ENCODE data around the gene DNAJC22. TPM values are rescaled to one million over a fixed set of nuclear protein-coding genes. Genes with fewer than 3 reads are reported as not detected.
"Not testable (repeated sequence)": the region's sequence is repeated elsewhere in the genome, so short reads cannot be mapped to it uniquely, and the experiment has no call there.

Gene DNAJC22
- total RNA-seq, 2 experiments from 2014 or later: 0.05 TPM; not detected in 1

DNA sequence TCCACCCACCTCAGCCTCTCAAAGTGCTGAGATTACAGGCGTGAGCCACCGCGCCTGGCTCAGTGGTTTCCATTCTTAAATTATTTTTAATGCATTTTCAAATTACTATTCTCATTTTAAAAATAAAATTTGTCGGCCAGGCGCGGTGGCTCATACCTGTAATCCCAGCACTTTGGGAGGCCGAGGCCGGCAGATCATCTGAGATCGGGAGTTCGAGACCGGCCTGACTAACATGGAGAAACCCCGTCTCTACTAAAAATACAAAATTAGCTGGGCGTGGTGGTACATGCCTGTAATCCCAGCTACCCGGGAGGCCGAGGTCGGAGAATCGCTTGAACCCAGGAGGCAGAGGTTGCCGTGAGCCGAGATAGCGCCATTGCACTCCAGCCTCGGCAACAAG, 12.9 kb upstream of the DNAJC22 start:
- not testable (repeated sequence) for DNase-seq, H3K4me3 Mint-ChIP-seq, H3K27ac Mint-ChIP-seq, H3K9me3 Mint-ChIP-seq
- Mint-ChIP-seq H3K36me3 (ENCODE audit: low read depth) (peaks cover 34% of the 10 kb centered on the region), H3K4me1 (peaks cover 19% of the 10 kb centered on the region), H3K27me3 (peaks cover 55% of the 10 kb centered on the region)
- POLR2A ChIA-PET: interaction anchor here (1.1 to 5.2 kb wide), 3 partner anchors 10 to 69 kb away, joined by 3 to 46 read pairs (median 3); partner anchors contain the start of genes PRPH, TROAP and TUBA1C
- CTCF ChIA-PET: interaction anchor here (0.7 to 7.7 kb wide), 6 partner anchors 9 to 268 kb away, joined by 3 to 51 read pairs (median 5); partner anchors contain the start of genes DNAJC22 and TROAP

DNA sequence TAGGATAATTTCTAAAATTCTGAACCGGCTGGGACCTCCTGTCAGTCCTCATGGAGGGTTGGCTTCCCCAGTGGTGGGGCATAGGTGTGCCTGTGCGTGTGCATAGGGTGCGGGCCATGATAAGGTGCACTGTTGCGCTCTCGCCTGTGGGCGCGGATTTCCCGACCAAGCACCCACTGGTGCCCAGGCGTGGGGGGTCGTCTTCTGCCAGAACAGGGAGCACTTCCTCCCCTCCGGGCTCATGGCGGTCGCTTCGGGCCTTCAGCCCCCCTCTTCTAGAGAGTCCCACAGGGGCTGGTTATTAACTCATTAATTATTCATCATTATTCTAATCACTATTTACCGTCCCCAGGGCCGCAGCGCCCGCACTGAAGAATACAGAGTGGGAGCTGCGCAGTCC, 12.5 kb upstream of the DNAJC22 start:
- no peak overlapping the region for H3K27ac Mint-ChIP-seq
- peaks cover 60% of the 10 kb centered on the region for H3K27me3 Mint-ChIP-seq
- ChIA-PET CTCF (interaction anchor here (0.8 to 7.7 kb wide), 4 partner anchors 8 to 45 kb away, joined by 4 to 51 read pairs (median 10); partner anchors contain the start of genes DNAJC22 and TROAP), POLR2A (interaction anchor here (1.3 to 5.2 kb wide), 2 partner anchors 11 to 39 kb away, joined by 3 to 46 read pairs; partner anchors contain the start of genes PRPH and TROAP)
- no peak overlapping the region for H3K4me3 Mint-ChIP-seq
- peaks cover 30% of the 10 kb centered on the region for H3K36me3 Mint-ChIP-seq (ENCODE audit: low read depth)
- no peak for DNase-seq
- peaks cover 19% of the 10 kb centered on the region for H3K4me1 Mint-ChIP-seq
- no peaks in the 10 kb centered on the region for H3K9me3 Mint-ChIP-seq

DNA sequence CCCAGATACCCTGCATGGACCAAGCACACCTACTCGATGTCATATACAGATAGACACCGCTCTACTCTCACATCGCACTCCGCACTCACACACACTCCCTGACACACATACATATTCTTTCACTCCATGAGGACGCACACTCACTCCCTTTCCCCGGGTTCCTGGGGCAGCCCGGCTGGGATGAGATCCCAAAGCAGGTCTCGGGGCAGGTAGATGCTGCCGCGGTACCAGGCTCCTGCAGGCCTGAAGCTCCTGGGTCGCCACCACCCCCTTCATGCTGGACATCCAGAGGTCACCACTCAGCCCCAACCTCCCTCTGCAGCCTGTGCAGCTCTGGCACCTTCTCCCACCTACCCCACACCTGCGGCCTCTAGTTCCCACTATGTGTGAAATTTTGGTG, 12.0 kb upstream of the DNAJC22 start:
- Mint-ChIP-seq H3K27ac (no peak overlapping the region), H3K9me3 (no peaks in the 10 kb centered on the region), H3K4me3 (no peak overlapping the region), H3K36me3 (ENCODE audit: low read depth) (peaks cover 29% of the 10 kb centered on the region), H3K27me3 (peaks cover 64% of the 10 kb centered on the region), H3K4me1 (peaks cover 19% of the 10 kb centered on the region)
- CTCF ChIA-PET: interaction anchor here (0.9 to 7.7 kb wide), 5 partner anchors 8 to 45 kb away, joined by 3 to 51 read pairs (median 6); partner anchors contain the start of genes DNAJC22, PRPH and TROAP
- POLR2A ChIA-PET: interaction anchor here (1.6 to 5.2 kb wide), 2 partner anchors 11 to 13 kb away, joined by 4 to 46 read pairs; partner anchors contain the start of genes DNAJC22 and TROAP
- DNase-seq: no peak

DNA sequence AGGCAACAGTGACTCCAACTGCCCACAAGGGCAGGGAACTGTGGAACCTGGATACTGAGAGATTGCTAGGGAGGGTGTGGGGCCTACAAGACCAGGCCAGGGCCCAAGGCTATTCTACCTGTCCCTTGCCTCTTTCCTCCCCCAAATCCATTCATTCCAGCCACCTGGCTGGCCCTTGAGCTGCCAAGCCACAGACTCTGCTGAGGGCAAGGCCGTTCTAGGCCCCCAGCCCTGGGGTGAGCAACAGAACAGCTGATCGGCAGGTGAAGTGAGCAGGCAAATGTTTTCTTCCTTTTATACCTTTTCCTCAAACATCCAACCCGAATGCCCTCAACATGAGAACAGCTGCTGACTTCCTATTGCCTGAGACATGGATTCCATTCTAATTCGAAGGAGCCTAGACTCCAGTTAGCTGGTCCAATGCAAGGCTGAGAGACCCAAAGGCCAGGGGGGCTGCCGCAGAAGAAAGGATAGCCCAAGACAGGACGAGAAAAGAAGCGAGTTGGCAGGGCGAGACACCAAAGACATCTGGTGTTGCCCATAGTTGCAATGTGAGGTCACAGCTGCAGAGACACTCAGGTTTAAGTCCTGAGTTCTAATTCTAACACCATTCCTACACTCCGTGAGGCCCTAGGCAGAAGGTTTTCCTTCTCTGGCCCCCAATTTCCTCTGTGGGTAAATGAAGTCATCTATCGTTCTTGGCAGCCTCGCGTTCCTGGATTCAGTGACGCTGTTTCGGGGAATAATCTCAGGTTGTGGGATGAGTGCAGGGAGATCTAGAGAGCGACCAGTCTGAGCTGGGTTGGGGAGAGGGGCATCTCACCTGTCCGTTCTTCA, 11.4 kb upstream of the DNAJC22 start:
- Mint-ChIP-seq H3K9me3 (no peaks in the 10 kb centered on the region), H3K4me3 (peak overlapping the region; percentile 18), H3K4me1 (peaks cover 19% of the 10 kb centered on the region), H3K27me3 (peaks cover 71% of the 10 kb centered on the region), H3K36me3 (ENCODE audit: low read depth) (peaks cover 23% of the 10 kb centered on the region), H3K27ac (no peak overlapping the region)
- POLR2A ChIA-PET: interaction anchor here (0.7 to 5.2 kb wide), 4 partner anchors 10 to 41 kb away, joined by 3 to 46 read pairs (median 10); partner anchors contain the start of genes DNAJC22, PRPH and TROAP
- DNase-seq: no peak
- CTCF ChIA-PET: interaction anchor here (0.9 to 7.7 kb wide), 5 partner anchors 9 to 46 kb away, joined by 3 to 51 read pairs (median 6); partner anchors contain the start of genes DNAJC22, PRPH and TROAP

DNA sequence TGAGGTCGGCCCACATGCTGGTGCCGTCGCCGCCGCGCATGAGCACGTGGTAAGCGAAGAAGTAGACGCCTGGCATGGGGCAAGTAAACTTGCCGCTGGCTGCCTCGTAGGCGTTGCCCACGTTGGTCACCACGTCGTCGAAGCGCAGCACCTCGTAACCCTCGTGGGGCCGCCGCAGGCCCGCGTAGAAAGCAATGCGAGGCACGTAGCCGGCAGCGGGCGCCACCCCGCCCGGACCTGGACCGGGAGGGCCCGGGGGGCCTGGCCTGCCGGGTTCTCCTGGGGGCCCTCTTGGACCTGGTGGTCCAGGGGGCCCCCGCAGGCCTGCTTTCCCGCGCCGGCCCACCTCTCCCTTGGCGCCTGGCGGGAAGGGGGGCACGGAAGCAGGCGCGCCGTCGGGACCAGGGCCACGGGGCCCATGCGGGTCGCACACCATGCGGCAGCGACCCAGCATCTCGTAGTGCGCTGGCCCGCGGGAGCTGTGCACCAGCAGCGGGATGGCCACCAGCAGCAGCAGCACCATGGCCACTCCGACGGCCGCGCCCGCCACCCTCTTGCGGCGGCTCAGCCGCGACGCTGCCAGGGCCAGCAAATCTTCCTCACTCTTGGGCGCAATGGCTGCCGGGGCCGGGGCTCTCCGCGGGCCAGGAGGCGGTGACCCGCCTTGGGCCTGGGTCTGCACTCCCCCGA, 10.6 kb upstream of the DNAJC22 start:
- Mint-ChIP-seq H3K9me3 (no peaks in the 10 kb centered on the region), H3K4me1 (peaks cover 19% of the 10 kb centered on the region)
- CTCF ChIA-PET: interaction anchor here (1.0 to 7.7 kb wide), 12 partner anchors 10 to 348 kb away, joined by 3 to 51 read pairs (median 6); partner anchors contain the start of genes DNAJC22, PRPH and TROAP

DNA sequence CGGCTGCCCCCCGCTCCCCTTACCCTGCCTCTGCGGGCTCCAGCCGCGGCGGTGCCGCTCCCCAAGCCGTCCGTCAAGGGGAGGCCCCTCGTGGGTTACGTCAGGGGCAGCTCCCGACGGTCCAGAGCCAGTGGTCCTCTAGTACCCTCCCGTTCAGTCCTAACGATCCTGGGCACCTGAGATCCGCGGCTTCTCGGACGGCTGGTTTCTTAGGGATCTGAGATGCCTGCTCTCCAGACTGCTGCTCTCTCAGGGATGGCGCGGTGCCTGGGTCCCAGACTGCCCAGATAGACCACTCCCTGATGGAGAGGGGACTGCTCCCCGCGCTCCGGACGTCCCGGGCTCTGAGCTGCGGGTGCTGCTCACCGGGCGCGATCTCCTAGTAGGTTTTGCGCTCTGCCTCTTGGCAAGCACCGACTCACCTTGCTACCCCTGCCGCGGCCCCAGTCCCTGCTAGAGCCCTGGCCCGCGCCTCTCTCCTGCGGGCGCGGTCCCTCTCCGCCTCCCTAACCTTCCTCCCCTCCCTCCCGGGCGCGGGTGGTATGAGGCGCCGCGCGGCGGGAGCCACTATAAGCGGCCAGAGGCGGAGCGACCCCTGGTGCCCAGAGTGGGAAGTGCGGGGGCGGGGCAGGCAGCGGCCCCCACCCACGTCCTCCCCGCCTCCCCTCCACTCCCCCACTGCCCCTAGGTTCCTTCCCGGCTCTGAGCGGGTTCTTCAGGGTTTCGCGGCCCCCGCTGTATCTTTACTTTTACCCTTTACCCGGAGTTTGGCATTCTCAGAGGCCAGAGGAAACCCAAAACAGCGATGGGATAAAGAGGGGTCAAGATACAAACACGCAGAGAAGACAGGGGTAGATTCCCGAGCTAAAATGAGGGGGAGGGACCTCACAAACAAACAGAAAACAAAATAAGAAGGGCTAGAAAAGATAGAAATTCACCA, 9.8 kb upstream of the DNAJC22 start, which contains the start of gene C1QL4:
C1QL4 (minus strand) TSS at position 544 of the 940 bp plus-strand sequence. CDS start 711 bp downstream, outside the sequence.
- peaks cover 19% of the 10 kb centered on the region for H3K4me1 Mint-ChIP-seq
- H3K9me3 Mint-ChIP-seq: no peaks in the 10 kb centered on the region
- POLR2A ChIA-PET: interaction anchor here (0.6 to 4.1 kb wide), 6 partner anchors 13 to 210 kb away, joined by 3 to 17 read pairs (median 4); partner anchors contain the start of genes PRPH and TROAP
- CTCF ChIA-PET: interaction anchor here (0.6 to 7.7 kb wide), 20 partner anchors 10 to 915 kb away, joined by 3 to 51 read pairs (median 3); partner anchors contain the start of genes DNAJC22, PRPH and TROAP
- DNase-seq: peak; percentile 87
- H3K4me3 Mint-ChIP-seq: peak within 1 kb of the TSS; percentile 59
- H3K27ac Mint-ChIP-seq: no peak within 1 kb of the TSS
- peaks cover 86% of the 10 kb centered on the region for H3K27me3 Mint-ChIP-seq
- peaks cover 8% of the 10 kb centered on the region for H3K36me3 Mint-ChIP-seq (ENCODE audit: low read depth)

More for the DNA sequence above, 10.6 kb upstream of the DNAJC22 start:
- POLR2A ChIA-PET: interaction anchor here (0.7 to 5.2 kb wide), 4 partner anchors 9 to 42 kb away, joined by 3 to 46 read pairs (median 10); partner anchors contain the start of genes DNAJC22, PRPH and TROAP
- no peak overlapping the region for H3K27ac Mint-ChIP-seq
- peaks cover 16% of the 10 kb centered on the region for H3K36me3 Mint-ChIP-seq (ENCODE audit: low read depth)
- DNase-seq: no peak
- H3K4me3 Mint-ChIP-seq: no peak overlapping the region
- peaks cover 79% of the 10 kb centered on the region for H3K27me3 Mint-ChIP-seq

DNA sequence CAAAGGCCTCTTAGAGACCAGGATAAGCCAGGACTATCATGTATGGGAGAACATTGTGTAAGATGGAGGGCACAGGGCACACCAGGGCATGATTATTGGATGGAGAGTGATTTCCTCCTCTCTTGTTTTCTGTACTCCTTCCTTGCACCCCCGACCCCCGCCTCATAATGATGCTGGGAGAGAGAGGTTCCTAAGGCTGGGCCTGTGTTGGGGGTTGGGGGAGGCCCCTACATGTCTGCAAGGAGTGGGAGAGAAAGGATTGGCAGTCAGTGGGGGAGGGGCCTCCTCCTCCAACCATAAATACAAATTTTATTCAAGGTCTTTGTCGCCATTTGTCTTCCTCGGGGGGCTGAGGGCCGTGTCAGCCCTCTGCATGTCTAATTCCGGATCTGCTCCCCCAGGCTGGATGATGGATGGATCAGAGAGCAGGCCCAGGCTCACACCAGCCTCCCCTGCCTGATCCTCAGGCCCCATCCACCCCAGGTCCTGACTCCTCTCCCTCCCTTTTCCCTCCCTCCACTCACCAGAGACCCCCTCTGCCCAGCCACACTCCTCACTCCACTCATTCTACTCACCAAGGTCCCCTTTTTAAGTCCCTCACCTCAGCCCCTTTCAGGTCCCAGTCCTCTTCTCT, 7.7 kb upstream of the DNAJC22 start:
- Mint-ChIP-seq H3K4me1 (peaks cover 29% of the 10 kb centered on the region), H3K9me3 (no peaks in the 10 kb centered on the region), H3K36me3 (ENCODE audit: low read depth) (no peaks in the 10 kb centered on the region), H3K27me3 (peaks cover 90% of the 10 kb centered on the region), H3K4me3 (no peak overlapping the region), H3K27ac (no peak overlapping the region)
- ChIA-PET POLR2A (interaction anchor here (1.7 to 4.1 kb wide), 2 partner anchors 16 to 45 kb away, joined by 5 to 17 read pairs; partner anchors contain the start of genes PRPH and TROAP), CTCF (interaction anchor here (1.1 to 7.7 kb wide), 7 partner anchors 9 to 175 kb away, joined by 3 to 51 read pairs (median 4); partner anchors contain the start of genes PRPH and TROAP)
- DNase-seq: no peak

DNA sequence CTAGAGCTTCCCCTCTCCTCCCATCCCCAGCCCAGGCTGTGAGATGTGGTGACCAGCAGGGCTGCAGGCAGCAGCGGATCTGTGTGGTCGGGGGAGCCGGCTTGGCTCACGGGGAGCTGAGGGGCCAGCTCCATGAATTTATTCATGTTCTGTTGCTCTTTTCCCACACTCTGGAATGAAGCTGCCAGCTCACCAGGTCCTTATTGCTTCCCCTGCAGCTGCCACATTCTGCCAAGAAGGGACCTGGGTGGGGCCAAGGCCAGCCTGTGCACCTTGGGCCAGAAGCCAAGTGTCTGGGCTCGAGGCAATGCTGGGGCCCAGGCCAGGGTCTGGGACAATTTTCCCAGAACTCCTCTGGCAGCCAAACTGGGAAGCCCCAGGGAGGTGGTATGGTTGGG, 7.2 kb upstream of the DNAJC22 start:
- peaks cover 91% of the 10 kb centered on the region for H3K27me3 Mint-ChIP-seq
- no peaks in the 10 kb centered on the region for H3K36me3 Mint-ChIP-seq (ENCODE audit: low read depth)
- peaks cover 29% of the 10 kb centered on the region for H3K4me1 Mint-ChIP-seq
- no peak for DNase-seq
- ChIA-PET CTCF (interaction anchor here (1.1 to 1.5 kb wide), 3 partner anchors 8 to 51 kb away, joined by 4 to 5 read pairs (median 4); partner anchors contain the start of gene PRPH), POLR2A (interaction anchor here (1.7 kb wide), 1 partner anchor 17 kb away, joined by 5 read pairs; the partner anchor contains the start of gene TROAP)
- no peak overlapping the region for H3K27ac Mint-ChIP-seq
- H3K9me3 Mint-ChIP-seq: no peaks in the 10 kb centered on the region
- no peak overlapping the region for H3K4me3 Mint-ChIP-seq

DNA sequence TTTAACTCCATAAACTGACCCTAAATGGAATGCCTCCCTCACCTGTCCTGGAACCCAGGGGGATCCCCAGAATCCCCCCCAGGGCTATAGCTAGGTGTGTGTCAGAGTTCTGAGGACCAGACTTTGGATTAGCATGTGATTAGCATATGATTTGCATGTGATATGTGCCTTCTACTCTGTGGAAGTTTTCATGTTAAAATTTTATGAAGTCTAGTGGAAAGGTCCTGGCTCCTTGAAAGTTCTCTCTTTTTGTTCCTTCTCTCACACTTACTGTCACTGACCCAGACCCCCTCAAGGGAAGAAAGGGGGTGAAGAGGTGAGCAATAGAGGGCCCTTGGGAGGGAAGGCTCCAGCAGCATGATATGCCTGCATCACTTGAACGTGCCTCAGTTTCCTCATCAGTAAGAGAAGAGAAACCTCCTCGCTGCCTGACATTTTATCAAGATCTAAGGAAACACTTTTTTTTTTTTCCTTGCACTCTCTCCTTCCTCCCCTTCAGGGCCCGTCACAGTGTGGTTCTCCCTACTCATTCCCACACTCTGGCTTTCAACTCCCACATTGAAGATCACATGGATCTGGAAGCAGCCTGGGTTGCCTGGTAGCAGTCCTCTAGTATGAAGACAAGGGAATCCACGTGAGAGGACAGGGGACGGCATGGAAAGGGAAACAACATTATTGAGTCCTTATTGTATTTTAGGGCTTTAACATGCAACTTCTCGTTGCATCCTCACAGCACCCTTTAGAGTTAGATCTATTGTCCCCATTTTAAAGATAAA, 6.4 kb upstream of the DNAJC22 start:
- Mint-ChIP-seq H3K27me3 (peaks cover 86% of the 10 kb centered on the region), H3K9me3 (no peaks in the 10 kb centered on the region), H3K4me3 (no peak overlapping the region), H3K4me1 (peaks cover 29% of the 10 kb centered on the region), H3K36me3 (ENCODE audit: low read depth) (no peaks in the 10 kb centered on the region), H3K27ac (no peak overlapping the region)
- POLR2A ChIA-PET: interaction anchor here (1.7 kb wide), 1 partner anchor 18 kb away, joined by 5 read pairs; the partner anchor contains the start of gene TROAP
- CTCF ChIA-PET: interaction anchor here (1.4 to 1.5 kb wide), 2 partner anchors 8 to 45 kb away, joined by 4 read pairs; partner anchors contain the start of gene PRPH
- DNase-seq: no peak

Data from activated CD4-positive, alpha-beta memory T cell treated with anti-CD3 and anti-CD28 coated beads, Interleukin-2, amount 10 ng/mL, durations not matched to agents 7 days and 5 days (primary cell).